Measurements from ENCODE around the gene ABCA9.

GRCh38 chr17:68953340-68953997 lies 107.3 kb downstream of the ABCA9 start:
- no peak for TF ChIP-seq YY1 (tag by site-specific recombination; IDR thresholded peaks at IDR 0.05)
- TF ChIP-seq, protein P1, sequence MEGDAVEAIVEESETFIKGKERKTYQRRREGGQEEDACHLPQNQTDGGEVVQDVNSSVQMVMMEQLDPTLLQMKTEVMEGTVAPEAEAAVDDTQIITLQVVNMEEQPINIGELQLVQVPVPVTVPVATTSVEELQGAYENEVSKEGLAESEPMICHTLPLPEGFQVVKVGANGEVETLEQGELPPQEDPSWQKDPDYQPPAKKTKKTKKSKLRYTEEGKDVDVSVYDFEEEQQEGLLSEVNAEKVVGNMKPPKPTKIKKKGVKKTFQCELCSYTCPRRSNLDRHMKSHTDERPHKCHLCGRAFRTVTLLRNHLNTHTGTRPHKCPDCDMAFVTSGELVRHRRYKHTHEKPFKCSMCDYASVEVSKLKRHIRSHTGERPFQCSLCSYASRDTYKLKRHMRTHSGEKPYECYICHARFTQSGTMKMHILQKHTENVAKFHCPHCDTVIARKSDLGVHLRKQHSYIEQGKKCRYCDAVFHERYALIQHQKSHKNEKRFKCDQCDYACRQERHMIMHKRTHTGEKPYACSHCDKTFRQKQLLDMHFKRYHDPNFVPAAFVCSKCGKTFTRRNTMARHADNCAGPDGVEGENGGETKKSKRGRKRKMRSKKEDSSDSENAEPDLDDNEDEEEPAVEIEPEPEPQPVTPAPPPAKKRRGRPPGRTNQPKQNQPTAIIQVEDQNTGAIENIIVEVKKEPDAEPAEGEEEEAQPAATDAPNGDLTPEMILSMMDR (tag by site-specific recombination; IDR thresholded peaks at IDR 0.05) = no peak
- TF ChIP-seq ZSCAN30 (tag by site-specific recombination; IDR thresholded peaks at IDR 0.05) = no peak
- TF ChIP-seq EGR2 (tag by site-specific recombination; IDR thresholded peaks at IDR 0.05; ENCODE audit: low read depth) = no peak
- no peak for TF ChIP-seq ZNF391 (tag by site-specific recombination; IDR thresholded peaks at IDR 0.05; ENCODE audit: borderline replicate concordance, low read depth)
- no peak for TF ChIP-seq GLIS2 (tag by site-specific recombination; IDR thresholded peaks at IDR 0.05)
- TF ChIP-seq REST (tag by site-specific recombination; IDR thresholded peaks at IDR 0.05) = no peak
- TF ChIP-seq ZBTB7A (tag by site-specific recombination; IDR thresholded peaks at IDR 0.05; ENCODE audit: low read depth) = no peak
- TF ChIP-seq ZEB2 (tag by site-specific recombination; IDR thresholded peaks at IDR 0.05) = no peak
- no peak for TF ChIP-seq ZNF426 (tag by site-specific recombination; IDR thresholded peaks at IDR 0.05)
- TF ChIP-seq ZBTB17 (tag by site-specific recombination; IDR thresholded peaks at IDR 0.05) = no peak
- no peak for TF ChIP-seq ZBTB26 (tag by site-specific recombination; optimal IDR thresholded peaks at IDR 0.05)
- no peak for TF ChIP-seq ZNF776 (tag by site-specific recombination; IDR thresholded peaks at IDR 0.05; ENCODE audit: borderline replicate concordance)
